Stimulated activated CD4-positive, alpha-beta T cell treated with anti-CD3 and anti-CD28 coated beads, Interleukin-12 subunit alpha, Interleukin-12 subunit beta, amount 100 ng/mL, for 4 hours (primary cell): Measurements from ENCODE around the gene RASAL2.
A peak's percentile ranks its signal among the peaks of the same experiment; 100 is the strongest.
"Not testable (repeated sequence)": the region's sequence is repeated elsewhere in the genome, so short reads cannot be mapped to it uniquely, and the experiment has no call there.

Source experiments
- DNase-seq: peaks from one replicate; pipeline ENCODE4 v3.0.0-alpha.2; 2020

Gene RASAL2

GRCh38 chr1:178500091-178500770 lies 406.3 kb downstream of the RASAL2 start:
- no peak for DNase-seq

- DNase-seq: no peak
These were observed 407.1 kb downstream of the RASAL2 start for GRCh38 chr1:178500936-178501554.

- peak; percentile 38 for DNase-seq
These were observed 407.9 kb downstream of the RASAL2 start for GRCh38 chr1:178501705-178502329.

GRCh38 chr1:178502330-178502714 lies 408.4 kb downstream of the RASAL2 start:
- no peak for DNase-seq

GRCh38 chr1:178502856-178503255 lies 409.0 kb downstream of the RASAL2 start:
- no peak for DNase-seq

GRCh38 chr1:178503316-178503715 lies 409.4 kb downstream of the RASAL2 start:
- not testable (repeated sequence) for DNase-seq

GRCh38 chr1:178503849-178504248 lies 409.9 kb downstream of the RASAL2 start:
- no peak for DNase-seq

- DNase-seq: no peak
These were observed 410.4 kb downstream of the RASAL2 start for GRCh38 chr1:178504286-178504685.

GRCh38 chr1:178506177-178506576 lies 412.3 kb downstream of the RASAL2 start:
- DNase-seq: no peak

- no peak for DNase-seq
These were observed 412.8 kb downstream of the RASAL2 start for GRCh38 chr1:178506669-178507068.

GRCh38 chr1:178509414-178510007 lies 415.6 kb downstream of the RASAL2 start:
- DNase-seq: no peak

GRCh38 chr1:178510155-178510554 lies 416.3 kb downstream of the RASAL2 start:
- DNase-seq: no peak

- no peak for DNase-seq
These were observed 418.8 kb downstream of the RASAL2 start, which contains the start of gene TEX35 for GRCh38 chr1:178512566-178513277. Gene TEX35, plus strand, starts transcription at chr1:178513109. Its CDS starts 80 bp downstream, at chr1:178513189.

GRCh38 chr1:178513278-178513983 lies 419.5 kb downstream of the RASAL2 start:
- no peak for DNase-seq

GRCh38 chr1:178516110-178516509 lies 422.2 kb downstream of the RASAL2 start:
- no peak for DNase-seq

GRCh38 chr1:178518894-178519293 lies 425.0 kb downstream of the RASAL2 start:
- DNase-seq: no peak

- no peak for DNase-seq
These were observed 426.9 kb downstream of the RASAL2 start for GRCh38 chr1:178520803-178521202.

GRCh38 chr1:178521241-178521640 lies 427.3 kb downstream of the RASAL2 start:
- DNase-seq: no peak

- no peak for DNase-seq
These were observed 433.2 kb downstream of the RASAL2 start for GRCh38 chr1:178527117-178527516.

GRCh38 chr1:178528228-178528952 lies 434.5 kb downstream of the RASAL2 start:
- no peak for DNase-seq

- no peak for DNase-seq
These were observed 435.0 kb downstream of the RASAL2 start for GRCh38 chr1:178528953-178529335.
